Hematopoietic multipotent progenitor cell treated with erythropoietin and hydrocortisone succinate and interleukin-3 and kit ligand, for 8 days (in vitro differentiated cells): Measurements from ENCODE around the gene NR6A1.

Source experiments
- DNase-seq: peaks from one replicate; pipeline ENCODE4 v3.0.0-alpha.2; 2015

Gene NR6A1

DNA sequence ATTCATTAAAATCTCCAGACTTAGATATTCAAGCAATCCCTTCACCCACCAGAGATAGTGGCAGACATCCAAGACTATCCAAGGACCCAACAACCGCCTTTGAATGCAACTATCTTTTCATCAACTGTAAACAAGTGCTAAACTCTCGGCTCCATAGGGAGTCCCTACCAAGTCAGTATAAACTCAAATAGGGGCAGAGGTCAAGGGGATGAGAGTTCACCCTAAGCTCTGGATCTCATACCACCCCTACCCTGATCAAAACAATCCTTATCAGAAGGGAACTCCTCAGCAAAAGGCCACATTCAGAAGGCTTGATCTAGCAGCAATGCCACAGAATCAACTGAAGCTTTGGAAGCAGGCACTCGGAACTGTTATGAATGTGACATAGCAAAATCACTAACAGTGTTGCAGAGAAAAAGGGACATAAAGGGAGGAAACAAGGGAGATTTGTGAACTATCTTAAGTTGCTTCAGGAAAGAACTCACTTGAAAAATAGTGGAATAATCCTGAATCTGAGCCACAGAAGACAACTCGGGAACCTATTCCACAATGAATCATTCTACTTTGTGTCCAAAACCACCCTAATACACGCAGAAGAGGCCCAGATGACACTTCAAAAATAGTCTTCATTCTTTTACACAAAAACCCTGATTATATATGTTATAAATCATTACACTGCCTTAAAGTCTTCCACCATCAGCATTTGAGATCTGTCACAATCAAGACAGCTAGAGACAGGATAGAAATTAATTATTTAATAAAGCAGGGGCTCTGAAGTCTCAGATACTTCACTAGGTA, 49.8 kb downstream of the NR6A1 start:
- peak; percentile 49 for DNase-seq

- no peak for DNase-seq
These were observed 50.5 kb downstream of the NR6A1 start for GRCh38 chr9:124720429-124721108.

GRCh38 chr9:124718928-124719327, 52.2 kb downstream of the NR6A1 start:
- DNase-seq: no peak

- no peak for DNase-seq
These were observed 53.5 kb downstream of the NR6A1 start for GRCh38 chr9:124717597-124717996.

DNA sequence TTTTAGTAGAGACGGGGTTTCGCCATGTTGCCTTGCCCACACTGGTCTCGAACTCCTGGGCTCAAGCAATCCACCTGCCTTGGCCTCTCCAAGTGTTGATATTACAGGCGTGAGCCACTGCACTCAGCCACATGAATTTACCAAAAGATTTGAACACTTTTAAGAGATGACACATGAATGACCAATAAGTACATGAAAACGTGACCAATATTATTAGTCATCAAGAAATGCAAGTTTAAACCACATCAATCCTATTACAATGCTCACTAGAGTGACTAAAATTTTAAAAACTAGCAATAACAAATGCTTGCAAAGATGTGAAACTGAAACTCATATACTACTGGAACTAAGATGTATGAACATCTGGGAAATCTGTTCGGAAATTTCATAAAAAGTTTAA, 54.3 kb downstream of the NR6A1 start:
- no peak for DNase-seq

DNA sequence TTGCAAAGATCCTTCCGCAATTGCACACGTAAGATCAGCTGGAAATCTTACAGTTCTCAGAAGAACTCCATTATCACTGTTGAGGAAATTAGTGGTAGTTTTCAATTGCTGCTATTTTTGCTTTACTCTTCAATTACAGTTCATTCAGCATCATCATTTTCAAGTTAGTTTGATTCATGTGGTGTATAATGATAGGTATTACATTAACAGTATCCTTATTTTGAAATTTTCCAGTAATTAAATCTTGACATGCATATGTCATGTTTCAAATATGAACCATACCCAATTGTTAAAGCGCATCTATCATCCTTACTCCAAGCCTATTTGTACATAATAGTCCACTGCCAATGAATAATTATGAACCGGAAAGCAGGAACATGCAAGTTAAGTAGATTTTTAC, 60.3 kb downstream of the NR6A1 start:
- no peak for DNase-seq

DNA sequence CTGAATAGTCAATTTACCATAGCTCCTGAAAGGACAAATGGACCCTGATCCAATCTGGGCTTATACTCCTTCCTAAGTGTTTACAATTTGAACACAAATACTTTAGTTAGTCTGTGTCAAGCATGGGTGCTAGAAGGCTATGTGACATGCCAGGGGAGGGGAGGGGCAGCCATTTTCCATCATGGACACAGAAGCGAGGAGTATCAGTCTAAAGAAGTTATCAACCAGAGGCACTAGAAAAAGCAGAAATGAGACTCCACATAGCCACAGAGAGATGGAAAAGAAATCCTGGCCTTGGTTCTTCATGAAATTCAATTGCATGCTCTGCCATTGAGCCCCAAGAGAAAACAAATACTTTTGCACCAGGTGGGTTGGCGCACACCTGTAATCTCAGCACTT, 61.8 kb downstream of the NR6A1 start:
- DNase-seq: no peak

DNA sequence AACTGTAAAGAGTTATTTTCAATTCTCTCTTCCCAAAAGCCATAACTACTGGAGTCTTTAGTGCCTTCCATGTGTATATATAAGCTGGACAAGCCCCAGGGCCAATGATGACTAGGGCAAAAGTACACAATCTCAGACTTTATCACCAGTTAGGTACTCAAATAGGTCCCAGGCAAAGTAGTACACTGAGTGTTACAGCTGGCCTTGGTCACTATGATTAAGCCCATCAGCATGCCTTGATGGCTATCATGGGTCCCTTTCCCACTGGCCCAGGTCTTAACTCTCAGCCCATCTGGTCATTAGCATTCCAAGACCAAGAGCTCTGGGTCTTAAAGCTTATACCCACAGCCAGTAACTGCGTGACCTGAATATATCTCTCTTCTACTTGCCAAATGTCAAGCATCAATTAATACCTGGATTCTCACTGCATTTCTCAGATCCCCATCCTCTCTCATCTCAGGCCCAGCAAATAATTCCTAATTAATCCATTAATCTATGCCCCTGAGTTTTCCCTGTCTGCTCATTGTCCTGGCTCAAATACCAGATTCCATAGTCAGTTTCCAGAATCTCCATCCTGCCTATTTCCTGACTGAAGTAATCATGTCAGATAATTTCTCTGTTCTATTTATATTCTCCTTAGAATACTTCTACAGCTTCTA, 62.3 kb downstream of the NR6A1 start:
- no peak for DNase-seq

DNA sequence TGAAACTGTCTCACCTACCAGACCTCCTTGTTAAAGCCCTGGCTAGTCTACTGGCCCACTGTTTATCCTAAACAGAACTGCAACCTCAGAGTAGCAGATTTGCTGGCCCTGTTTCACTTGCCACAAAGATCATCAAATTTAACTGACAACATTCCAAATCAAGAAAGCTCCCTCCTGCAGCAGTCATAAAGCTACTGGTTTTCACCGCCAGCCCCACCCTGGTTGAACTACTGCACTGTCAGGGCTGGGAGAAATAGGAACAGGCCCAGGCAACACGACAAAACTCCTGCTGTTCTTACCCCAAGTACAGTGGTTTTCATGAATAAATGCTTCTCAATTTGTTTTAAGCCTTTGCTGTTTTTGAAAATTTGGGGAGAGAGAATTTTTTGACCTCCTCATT, 63.0 kb downstream of the NR6A1 start:
- DNase-seq: no peak

GRCh38 chr9:124707666-124708065, 63.4 kb downstream of the NR6A1 start:
- DNase-seq: no peak

DNA sequence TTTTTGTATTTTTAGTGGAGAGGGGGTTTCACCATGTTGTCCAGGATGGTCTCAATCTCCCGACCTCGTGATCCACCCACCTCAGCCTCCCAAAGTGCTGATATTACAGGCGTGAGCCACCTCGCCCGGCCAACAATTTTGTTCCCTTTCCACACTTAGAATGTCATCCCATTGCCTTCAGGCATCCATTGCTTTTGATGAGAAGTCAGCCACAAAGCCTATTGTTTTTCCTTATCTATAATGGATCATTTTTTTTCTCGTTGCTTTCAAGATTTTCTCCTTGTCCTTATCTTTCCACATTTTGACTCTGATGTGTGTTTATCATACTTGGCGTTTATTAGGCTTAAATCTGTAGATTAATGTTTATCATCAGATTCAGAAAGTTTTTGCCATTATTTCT, 64.4 kb downstream of the NR6A1 start:
- no peak for DNase-seq

DNA sequence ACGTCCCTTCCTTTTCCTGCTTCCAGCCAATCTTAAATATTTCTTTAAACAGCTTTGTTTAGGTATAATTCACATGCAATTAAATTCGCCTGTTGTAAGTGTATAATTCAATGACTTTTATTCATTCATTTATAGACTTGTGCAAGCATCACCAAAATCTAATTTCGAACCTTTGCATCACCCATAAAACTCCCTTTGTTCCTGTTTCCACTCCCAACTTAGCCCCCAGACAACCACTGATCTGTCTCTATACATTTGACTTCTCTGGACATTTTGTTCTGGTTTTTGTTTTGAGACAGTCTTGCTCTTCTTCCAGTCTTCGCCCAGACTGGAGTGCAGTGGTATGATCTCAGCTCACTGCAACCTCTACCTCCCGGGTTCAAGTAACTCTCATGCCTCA, 71.5 kb downstream of the NR6A1 start:
- no peak for DNase-seq

- DNase-seq: no peak
These were observed 72.8 kb downstream of the NR6A1 start for GRCh38 chr9:124698265-124698664.

DNA sequence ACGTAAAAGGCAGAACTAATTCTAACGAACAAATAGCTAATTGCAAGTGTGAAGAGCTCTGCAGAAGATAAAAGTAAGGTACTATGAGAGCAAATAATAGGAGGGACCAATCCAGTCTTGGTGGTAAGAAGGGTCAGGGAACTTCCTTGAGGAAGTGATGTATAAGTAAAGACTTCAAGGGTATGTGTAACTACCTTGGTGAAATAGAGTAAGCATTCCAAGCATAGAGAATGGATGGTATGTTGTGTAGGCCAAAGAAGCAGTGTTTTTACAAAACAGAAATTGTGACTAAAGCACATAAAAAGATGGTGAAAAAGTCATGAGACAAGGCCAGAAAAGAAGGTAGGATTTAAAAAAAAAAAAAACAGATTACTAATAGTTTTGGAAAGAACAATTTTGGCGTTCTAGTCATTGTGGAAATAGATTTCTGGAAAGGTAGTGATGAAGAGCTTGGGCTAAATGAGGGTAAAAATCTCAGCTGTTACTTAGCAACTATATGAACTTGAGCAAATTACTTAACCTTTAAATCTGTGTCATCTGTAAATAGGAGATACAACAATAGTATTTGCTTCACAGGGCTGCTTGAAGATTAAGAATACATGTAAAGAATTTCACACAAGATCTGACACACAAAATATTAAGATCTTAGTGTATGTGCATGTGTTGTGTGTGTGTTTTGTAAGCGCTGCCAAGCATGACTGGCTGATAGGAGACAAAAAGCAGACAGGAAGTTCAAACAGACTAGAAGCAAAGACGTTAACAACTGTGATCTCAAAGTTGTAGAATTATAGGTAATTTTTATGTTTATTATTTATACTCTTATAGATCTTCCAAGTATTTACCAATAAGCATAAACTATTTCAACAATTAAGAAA, 73.5 kb downstream of the NR6A1 start:
- no peak for DNase-seq

- DNase-seq: no peak
These were observed 75.0 kb downstream of the NR6A1 start for GRCh38 chr9:124696101-124696500.

DNA sequence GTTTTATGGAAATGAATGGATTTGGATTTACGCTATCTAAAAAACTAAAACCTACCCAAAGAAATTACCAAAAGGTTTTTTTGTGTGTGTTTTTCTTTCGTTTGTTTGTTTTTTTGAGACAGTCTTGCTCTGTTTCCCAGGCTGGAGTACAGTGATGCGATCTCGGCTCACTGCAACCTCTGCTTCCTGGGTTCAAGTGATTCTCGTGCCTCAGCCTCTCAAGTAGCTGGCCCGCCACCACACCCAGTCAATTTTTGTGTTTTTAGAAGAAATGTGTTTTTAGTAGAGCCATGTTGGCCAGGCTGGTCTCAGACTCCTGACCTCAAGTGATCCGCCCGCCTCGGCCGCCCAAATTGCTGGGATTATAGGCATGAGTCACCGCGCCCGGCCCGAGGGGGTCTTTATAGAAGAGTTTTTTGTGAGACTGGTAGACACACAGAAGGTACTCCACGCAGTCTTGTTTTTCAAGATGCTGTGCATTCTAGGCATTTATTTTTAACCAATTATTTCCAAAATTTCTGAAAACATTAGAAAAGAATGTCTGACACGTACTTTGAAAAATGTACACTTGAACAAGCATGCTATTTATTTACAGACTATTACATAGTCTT, 75.7 kb downstream of the NR6A1 start:
- no peak for DNase-seq

DNA sequence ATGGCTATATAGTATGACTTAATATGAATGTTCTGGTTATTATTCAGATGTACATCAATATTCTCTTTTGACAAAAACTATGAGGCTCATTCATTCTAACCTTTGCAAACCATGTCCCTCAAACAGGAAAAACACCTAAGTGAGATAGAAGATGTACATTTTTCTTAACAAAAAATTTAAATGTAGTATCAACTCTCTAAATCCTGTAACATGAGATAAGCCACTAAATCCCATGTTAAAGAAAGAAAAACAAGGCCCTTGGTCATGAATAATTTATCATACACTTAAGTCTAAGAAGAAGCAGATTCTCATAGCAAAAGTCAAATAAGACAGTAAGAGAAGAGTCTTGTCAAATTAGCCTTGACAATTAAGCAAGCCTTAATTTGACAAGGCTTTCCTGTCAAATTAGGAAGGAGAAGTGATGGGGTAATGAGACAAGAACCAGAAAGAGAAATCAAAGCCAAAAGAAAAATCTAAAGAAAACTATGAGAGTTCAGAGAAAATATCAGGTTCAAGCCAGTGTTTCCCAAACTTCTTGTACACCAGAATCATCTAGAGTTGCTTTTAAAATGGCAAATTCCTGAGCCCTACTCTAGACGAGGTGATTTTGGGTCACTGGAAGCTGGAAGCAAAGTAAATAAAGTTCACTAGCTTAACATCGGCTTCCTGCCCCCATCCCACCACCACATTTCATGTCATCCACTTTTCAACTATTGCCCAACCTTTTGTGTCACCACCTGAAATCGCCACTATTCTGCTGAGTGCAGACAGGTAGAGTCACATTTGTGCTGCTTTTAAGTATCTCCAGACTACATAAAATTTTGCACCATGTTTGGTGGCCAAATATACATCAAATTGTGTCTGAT, 76.5 kb downstream of the NR6A1 start:
- DNase-seq: no peak

DNA sequence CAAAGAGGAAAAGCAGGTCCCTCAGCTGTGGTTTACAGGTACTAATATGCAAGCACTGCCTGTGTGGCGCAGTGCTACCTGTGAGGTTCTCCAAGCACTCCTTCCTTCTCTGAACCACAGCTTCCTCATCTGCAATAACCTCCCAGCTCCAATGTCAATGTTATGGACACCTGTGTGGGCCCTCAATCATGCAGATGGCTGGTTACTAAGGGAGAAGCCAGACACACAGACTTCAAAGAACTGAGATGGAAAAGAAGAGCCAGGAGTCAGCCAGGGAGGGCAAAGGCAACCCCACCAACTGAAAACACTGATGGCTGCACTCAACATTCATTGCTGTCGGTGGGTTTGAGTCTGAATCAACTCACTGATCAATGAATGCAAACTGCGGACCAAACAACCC, 77.7 kb downstream of the NR6A1 start:
- DNase-seq: no peak

DNA sequence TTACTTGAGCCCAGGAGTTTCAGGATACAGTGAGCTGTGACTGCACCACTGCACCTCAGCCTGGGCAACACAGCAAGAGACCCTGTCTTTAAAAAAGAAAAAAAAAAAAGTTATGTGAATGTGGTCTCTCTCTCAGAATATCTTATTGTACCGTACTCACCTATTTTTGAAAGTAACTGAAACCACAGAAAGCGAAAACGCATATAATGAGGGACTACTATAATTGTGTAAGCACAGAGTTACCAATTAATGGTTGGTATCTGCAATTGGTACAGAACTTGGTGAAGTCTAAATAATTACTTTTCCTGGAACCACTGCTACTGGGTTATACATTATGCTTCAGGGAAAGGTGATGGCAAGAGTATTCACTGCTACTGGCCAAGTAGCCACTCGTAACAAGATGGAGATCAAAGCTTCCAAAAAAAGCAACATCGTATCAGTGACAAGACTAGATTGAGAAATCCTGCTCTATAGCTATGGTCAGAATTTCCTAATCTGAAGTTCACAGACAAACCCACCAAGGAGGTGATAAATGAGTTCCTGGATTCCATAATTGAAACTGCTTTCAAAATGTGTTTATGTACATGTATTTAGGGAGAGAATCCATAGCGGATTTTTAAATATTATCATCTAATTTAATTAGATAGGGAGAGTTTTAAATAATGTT, 82.7 kb downstream of the NR6A1 start:
- DNase-seq: no peak

GRCh38 chr9:124686918-124687317, 84.2 kb downstream of the NR6A1 start:
- no peak for DNase-seq

GRCh38 chr9:124685217-124685616, 85.9 kb downstream of the NR6A1 start:
- DNase-seq: no peak
